Activated gamma-delta T cell treated with anti-CD3 and anti-CD28 coated beads, Interleukin-2, amount 50 U/mL, for 16 hours (primary cell): ENCODE measurements around the gene CHRNA7.

Experiments used
- DNase-seq: peaks from one replicate; pipeline ENCODE4 v3.0.0-alpha.2; 2020; ENCODE audit warnings: low read depth

CHRNA7 gene

DNA sequence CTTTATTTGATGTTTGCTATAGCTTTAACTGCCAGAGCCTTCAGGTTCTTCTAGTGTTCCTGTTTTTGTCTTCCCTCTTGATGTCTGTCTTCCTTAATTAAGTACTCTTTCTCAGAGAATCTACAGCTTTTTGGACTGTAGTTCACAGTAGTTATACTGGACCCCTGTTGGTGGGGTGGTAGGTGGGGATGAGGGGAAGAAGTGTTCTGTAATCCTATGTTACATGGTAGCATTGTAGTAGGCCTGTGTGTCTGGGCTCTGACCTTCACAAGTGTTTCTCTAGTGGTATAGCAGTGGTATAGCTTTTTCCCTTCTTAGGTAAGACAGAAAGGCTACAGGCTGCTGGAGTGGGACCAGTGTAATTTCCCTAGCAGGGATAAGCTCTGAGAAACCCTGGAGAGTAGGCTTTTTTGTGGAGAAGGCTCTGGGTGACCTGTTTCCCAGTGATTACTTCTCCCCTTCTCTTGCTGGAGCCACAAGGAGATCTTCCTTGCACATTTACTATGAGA, 59.6 kb downstream of the CHRNA7 start:
- no peak for DNase-seq

DNA sequence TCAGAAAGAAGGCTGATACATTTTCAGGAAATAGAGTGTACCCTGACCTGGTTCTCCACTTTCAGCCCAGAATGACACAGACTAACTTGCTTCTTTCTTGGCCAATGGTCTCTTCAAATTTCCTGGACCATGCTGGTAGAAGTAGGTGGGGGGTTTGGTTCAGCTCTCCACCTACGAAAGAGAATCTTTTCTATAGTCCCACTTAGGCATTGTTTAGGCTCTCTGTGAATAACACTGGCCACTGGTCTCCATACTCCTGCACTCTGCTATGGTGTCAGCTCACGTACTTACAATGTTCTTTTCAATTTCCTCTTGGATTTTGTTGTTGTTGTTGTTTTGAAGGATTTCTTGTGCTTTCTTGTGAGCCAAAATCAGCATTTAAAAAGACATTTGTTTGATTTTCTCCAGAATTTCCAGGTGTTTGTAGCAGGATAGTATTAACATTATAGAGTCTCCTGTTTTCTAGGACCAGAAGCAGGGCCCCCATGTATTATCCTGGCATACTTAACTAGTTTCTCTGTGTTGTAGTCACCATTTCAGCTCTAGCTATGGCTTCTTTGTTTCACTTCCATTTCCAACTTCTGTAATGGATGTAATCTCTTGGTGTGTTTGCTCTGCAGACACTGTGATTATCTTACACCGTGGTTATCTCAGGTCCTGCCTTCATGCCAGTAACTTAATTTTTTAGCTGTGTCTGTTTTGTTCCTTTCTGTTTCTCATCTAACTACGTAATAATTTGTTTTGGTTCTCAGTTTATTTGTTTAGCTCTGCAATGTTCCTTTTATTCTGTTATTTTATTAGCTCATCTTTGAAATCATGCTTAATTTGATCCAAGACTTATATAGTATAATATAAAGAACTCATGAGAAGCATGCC, 61.4 kb downstream of the CHRNA7 start:
- no peak for DNase-seq

DNA sequence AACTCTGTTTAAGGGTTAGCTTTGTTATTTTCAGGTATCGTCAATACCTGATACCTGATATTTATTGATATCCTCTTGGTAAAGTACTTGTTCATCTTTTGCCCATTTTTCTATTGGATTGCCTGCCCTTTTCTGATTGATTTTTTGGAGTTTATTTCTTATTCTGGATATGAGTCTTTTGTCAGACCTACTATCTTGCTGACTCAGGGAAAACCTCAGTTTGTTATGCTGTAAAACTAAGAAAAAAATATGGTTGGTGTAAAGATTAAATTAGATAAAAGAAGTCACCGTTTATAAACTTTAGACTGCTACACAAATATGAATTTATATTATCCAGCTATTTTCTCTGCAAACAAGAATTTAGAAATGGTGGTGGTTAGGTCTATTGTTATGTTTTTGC, 65.9 kb downstream of the CHRNA7 start:
- no peak for DNase-seq

DNA sequence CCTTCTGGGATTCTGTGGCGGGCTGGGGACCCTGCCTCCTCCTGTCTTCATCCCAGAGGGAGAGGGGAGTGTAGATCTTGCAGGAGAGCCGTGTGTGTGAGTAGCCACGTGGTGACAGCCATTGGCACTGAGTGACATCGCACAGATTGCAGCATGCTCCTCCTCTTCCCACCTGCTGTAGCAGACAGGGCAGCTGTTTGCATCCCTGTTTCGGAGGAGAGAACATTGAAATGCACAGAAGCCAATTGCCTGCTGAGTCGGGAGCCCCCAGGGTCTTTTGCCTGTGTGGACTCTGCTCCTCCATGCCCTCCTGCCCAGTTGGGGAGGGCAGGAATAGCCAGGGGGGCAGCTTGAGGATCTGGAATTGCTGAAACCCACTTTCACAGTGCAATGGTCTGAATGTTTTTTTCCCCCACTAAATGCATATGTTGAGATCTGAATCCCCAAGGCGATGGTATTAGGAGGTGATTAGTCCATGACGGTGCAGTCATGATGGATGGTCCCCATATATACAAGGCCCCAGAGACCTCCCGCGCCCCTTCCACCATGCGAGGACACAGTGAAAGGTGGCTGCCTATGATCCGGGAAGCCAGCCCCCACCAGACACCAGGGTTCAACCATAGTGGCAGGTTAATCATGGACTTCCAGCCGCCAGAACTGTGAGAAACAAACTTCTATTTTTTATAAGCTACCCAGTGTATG, 66.8 kb downstream of the CHRNA7 start:
- no peak for DNase-seq

DNA sequence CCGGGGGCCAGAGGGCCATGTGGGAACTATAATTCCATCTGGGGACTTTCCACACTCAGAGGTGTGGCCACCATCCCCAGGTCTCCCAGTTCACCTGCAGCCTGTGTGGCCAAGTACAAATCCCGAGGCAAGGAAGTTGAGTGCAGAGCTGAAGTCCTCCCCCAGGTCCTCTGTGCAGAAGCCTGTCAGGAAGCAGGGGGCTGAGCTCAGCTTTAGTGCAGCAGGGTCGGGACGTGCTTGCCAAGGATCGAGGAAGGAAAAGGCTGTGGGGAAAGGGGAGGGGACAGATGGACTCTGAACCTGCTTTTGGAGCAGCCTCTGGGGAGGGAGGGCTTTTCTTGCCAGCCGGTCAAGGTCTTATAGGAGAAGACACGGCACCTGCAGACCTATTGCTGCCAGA, 67.7 kb downstream of the CHRNA7 start:
- no peak for DNase-seq

DNA sequence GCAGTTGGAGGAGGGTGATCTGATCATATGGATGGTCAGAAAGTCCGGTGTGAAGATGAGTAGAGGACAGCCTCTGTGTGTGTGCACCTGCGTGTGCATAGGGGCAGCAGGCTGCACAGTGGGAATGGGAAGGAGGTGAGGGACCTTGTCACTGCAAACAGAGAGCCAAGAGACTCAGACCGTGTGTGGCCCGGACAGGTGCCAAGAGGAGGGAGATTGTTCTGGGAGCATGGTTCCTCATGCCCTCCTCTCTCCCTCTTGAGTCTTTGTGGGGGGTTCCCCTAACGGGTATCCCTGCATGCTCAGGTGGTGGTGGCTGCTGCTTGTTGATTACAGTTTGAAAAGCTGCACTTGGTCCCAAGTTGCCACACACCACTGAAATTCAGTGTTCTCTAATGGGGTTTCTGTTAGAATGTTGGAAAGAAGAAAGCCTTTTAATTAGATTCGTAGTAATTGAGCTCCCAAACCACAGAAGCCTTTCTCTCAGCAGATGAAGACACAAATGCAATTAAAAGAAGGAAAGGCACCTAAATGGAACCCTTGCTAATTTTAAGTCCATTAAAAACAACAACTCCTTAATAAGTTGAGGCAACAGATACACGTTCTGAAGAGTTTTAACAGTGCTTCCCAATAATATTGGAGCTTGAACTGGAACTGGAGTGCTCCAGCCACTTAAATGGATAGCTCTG, 68.9 kb downstream of the CHRNA7 start:
- DNase-seq, result no peak

DNA sequence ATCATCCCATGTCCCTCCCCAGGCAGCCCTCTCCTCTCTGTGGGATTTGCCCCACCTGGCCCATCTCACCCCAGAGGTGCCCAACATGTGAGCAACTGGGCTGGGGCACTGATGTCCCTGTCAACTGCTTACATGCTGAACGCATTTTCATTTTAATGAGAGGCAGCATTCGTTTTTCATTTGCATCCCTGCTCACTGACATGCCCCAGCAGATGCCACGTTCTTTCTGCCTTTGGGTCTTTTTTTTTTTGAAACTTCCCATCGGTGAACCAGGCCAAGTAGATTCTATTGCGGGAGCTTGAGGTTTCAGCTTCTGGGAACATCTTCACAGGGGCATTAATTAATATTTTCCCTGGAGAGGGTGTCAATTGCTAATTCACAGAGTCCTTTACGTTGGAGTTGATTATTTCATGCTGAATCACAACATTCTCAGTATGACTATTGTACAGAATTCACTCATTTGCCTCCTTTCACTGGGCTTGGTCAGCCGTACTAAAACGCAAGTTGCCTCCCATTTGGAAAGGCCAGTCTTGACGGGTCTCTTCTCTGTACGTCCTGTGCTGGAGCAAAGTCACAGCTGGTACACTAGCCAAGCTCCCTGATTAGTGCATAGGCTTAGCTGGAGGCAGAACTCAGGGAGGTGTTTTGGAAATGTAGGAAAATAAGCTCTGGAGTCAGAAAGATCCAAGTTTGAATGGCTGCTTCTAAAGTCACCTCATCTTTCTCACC, 69.8 kb downstream of the CHRNA7 start:
- no peak for DNase-seq

DNA sequence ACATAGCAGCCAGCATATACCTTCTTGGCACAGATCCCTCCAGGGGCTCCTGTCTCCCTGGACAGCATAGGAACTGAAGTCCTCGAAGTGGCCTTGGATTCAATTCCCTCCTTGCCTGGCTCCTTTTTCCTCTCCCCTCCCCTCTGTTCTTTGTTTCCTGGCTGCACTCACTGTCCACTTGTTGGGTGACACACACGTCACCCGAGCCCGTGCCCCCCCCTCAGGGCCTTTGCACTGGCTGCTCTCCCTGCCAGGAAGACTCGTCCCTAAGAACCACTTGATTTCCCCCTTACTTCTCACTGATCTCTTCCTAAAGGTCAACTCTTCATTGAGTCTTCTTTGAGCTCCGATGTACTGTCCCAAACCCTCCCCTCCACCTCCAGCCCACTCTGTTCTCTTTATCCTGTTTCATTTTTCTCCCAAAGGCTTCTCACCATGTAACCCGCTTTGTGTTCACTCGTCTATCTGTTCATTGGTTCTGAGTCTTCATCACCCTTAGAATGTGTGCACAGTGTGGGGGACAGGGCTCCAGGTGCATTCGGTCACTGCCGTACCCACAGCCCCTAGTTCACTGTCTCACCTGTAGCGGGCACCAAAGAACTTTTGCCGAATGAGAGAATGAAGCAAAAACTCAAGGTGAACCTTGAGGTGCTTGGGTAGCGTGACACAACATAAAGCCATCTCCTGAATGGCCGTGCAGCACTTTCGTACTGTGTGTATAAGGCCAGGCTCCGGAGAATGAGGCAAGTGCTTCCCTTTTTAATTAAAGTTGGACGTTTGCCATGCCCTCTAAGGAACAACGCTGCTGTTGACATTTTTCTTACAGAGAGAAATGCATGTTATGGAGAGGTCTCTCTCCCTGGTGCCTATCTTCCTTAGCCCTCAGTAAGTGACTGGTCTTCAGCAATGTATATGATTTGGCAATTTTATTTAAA, 74.0 kb downstream of the CHRNA7 start:
- DNase-seq, result no peak

DNA sequence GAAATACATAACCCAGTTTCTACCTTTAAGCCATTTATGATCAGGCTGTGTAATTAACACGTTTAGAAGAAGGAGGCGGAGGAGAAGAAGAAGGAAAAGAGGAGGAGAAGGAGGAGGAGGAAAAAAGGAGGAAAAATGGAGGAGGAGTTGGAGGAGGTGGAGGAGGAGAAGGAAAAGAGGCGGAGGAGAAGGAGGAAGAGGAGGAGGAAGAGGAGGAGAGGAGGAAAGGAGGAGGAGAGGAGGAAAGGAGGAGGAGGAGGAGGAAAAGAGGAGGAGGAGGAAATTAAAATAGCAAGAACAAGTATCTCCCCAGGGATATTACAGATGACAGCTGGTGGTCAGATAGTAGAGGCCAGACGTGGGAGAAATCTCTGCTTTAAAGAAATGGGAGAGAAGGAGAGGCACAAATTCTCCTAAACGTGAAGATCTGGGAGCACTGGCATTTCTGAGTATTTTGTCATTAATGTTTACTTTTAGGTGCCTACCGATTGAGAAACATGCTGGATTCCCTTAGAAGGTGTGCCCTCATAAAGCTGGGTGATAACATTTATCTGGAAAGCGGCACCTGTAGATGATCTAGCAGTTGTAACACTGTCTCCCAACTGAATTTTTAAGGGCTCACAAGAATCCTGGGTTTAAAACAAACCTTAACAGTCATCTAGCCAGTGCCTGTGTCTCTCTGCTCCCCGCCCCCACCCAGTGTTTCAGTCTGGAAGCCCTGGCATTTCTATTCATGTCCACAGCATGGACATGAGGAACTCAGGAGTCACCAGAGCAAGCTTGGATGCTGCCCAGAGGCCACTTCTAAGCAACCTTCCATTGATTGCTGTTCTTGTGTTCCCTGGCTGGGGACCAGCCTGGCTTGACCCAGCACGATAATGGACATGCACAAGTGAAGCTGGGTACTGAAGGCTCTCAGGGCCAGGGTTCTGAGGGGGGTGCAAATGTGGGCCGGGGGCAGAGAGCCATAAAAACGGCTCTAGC, 75.2 kb downstream of the CHRNA7 start:
- DNase-seq, result no peak

DNA sequence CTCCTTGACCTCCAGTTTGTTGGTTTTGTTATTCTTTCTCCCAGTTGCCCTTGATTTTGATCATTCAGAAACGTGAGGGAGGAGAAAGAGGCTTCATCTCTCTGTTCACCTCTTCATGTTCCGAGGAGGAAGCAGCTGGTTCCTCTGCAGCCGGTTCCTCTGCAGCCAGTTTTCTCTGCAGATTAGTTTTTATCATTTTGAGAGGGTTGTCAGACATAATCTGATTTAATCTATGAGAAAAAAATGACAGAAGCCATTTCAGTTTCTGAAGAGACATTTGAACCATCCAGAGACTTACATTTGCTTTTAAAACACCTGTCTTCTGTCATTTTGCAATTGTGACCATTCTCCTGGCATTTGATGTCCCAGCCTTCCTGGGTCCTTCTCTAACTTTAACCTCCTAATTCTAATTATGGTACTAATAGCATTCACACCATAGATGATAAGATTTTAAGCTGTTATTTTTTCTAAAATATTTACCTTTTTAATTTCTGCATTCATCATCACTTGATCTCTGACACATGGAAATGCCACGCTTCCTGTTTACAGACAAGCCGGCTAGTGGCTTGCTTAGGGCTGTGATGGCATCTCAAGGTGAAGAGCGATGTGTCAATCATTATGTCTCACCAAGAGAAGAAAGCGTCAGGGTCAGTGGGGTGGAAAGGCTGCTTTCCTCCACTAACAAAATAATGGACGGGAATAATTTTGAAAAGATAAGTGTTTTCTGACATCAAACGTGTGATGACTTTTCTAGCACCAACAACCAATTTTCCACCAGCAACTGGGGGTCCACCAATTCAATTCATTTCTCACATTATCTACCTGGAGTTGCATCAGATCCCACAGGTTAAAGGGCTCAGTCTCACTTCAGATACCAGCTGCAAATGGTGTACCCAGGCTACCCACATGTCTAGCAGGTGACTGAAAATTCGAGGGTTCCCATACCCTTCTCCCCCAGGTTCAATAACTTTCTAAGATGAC, 76.4 kb downstream of the CHRNA7 start:
- no peak for DNase-seq

DNA sequence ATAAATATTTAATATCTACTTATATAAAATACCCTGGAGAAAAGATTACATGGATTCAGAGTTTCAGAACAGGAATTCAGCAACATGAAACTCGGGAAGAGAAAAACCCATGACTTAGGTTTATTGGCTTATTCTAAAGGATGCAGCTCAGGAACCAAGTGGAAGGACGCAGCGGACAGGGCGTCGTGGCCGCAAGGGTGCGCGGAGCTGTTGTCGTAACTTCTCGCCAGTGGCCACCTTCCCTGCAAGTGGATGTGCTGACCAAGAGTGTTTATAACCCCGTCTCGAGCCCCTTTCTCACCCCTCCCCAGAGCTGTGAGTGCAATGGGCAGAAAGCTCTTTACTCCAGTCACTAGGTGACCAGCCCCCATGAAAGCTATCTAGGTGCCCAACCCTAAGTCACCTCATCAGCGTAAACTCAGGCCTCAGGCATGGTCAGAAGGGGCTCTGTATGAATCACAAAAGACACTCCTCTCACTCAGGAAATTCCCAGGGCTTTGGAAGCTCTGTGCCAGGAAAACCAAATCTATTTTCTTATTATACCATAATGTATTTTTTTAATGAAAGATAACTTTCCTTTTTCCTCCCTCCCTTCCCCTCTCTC, 77.3 kb downstream of the CHRNA7 start:
- DNase-seq, result no peak

DNA sequence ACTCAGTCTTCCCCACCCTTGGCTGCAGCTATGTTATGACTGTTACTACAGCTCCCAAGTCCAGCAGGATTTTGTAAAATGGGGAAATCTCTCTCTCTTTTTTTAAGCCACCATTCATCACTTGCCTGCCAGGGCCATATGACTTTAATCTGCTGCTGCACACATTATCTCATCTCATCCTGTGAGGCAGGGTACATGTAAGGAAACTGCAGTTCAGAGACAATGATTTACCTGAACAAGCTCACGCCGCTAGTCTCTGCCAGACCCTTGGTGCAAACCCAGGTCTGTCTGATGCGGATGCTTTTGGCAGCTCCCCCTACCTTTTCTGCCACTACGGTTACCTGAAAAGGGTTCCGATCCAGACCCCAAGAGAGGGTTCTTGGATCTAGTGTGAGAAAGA, 78.3 kb downstream of the CHRNA7 start:
- no peak for DNase-seq

DNA sequence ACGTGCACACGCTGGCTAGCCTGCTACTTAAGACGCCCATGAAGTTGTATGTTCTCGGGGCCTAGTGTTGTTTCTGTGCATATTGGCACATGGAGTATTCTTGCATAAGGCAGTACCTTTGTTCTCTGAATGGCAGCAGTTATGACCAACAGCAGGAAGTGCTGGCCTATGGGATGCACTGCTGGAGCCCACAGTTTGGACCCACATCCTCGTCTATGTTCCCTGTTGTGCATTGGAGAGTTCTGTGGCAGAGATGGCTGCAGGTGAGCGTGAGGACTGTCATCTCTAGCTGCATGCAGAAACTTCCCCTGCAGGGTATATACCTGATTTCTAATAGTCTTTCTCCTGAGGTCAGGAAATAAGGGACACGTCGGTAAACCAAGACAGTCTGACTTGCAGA, 81.8 kb downstream of the CHRNA7 start:
- DNase-seq, result no peak

DNA sequence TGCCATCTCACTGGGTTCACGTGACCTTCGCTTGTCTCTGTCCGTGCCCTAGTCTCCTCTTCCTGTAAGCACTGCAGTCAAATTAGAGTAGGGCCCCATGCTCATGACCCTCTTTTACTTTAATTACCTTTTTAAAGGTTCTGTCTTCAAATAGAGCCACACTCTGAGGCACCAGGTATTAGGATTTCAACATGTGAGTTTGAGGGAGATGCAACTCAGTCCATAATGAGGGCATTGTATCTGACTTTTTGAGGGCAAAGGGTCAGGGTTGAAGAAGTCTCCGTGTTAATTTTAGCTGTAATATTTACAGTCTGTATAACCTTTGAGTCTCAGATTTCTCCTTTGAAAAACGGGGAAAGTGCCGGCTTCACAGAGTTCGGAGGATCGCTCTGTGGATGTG, 82.9 kb downstream of the CHRNA7 start:
- DNase-seq, result no peak

DNA sequence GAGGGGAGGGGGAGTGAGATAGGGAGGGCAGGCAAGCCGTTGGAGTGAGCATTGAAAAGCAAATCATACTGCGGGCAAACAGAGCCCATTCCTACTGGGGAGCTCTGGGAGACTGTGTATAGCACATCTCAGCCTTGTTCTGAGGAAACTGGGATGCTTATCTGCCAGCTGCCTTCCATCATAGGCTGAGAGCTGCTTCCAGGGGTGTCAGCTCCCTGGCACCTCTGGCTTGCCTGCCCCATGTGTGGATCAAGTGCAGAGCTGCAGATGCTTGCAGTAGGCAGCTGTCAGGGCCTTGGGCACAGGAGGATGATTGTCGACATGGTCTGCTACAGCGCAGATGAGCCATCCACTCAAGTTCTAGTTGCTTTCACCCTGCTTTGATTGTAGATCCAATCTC, 86.8 kb downstream of the CHRNA7 start:
- DNase-seq, result no peak

DNA sequence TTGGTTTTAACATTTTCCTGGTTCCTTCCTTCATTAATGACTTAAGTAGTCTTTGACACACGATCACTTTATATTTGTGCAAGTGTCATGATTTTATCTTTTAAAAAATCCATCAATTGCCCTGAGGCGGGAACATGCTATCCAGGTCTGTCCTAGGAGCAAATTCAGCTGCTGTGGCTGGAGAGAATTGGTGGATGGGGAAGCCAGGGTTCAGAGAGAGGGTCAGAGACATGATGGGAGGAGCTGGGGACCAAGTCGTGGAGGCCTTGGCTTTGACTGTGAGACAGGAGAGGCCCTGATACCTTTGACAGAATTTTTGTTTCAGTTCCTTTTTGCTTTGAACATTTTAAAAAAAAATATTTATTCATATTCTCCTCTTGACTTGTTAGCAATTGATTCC, 89.0 kb downstream of the CHRNA7 start:
- no peak for DNase-seq

DNA sequence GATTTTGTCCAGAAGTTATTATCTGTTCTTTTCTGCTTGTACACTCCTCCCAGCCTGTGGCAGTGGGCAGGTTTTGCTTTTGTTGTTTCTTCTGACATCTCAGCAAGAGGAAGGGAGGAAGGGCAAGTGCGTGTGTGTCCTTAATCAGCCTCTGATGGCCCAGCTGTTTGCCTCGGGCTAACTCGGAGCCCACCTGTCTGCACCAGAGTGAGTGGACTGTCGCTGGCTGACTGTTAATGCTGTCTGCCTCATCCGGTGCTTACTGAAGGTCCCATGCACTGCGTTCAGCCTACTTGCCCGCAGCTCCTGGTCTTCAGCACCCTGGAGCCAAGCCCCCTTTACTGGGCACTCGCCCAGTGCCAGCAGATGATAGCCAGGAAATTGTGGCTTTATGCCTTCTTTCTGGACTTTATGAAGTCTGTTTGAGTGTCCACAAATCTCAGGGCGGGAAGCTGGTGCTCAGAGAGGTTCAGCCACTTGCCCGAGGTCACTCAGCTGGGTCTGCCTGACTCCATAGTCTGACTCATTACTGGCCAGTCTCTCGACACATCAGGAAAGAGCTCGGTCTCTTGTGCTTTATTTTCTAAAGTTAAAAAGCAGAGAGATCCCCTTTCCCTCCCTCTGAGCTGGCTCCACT, 89.5 kb downstream of the CHRNA7 start:
- DNase-seq, result no peak
